ENCODE results near the gene RICTOR. TPM values are rescaled to one million over a fixed set of nuclear protein-coding genes. Genes with fewer than 3 reads are reported as not detected.

Gene RICTOR
- total and polyA plus RNA-seq, 4 donors, result 4.9 to 102 (median 19.7) TPM

- 74 to 79% methylated on average over 2 of the region's 2 CpGs for WGBS, 2 donors
- Histone ChIP-seq H3K27me3 (ENCODE audit: control insufficient read depth in 3 of 3, insufficient read depth in 3 of 3, low read length in 2 of 3) (no peaks in the 10 kb centered on the region), H3K36me3 (ENCODE audit: control insufficient read depth in 4 of 4, insufficient read depth in 4 of 4, low read length in 4 of 4) (peaks cover 0 to 3% (median 0%) of the 10 kb centered on the region in 4 donors), H3K9ac (ENCODE audit: insufficient read depth in 1 of 2, low read length in 2 of 2) (no peak overlapping the region), H3K4me1 (ENCODE audit: control insufficient read depth in 5 of 5, insufficient read depth in 5 of 5, low read length in 5 of 5) (peaks cover 0 to 19% (median 5%) of the 10 kb centered on the region in 5 donors), H3K4me3 (no peak overlapping the region), H3K27ac (ENCODE audit: low read depth in 1 of 2, low read length in 1 of 2) (no peak overlapping the region), H3K9me3 (ENCODE audit: control insufficient read depth in 4 of 4, insufficient read depth in 3 of 4, low read length in 3 of 4) (no peaks in the 10 kb centered on the region)
- no peak for ATAC-seq (ENCODE audit: insufficient read depth, low FRiP score)
- no peak for TF ChIP-seq CTCF (IDR thresholded peaks at IDR 0.05; ENCODE audit: control extremely low read depth, extremely low read depth)
- no peak for DNase-seq
Observed at GRCh38 chr5:39059064-39059463, 15.1 kb downstream of the RICTOR start.

- TF ChIP-seq CTCF (IDR thresholded peaks at IDR 0.05; ENCODE audit: control extremely low read depth, extremely low read depth), result no peak
Observed at GRCh38 chr5:39058178-39058921, 15.8 kb downstream of the RICTOR start.

GRCh38 chr5:39057734-39058133, 16.5 kb downstream of the RICTOR start:
- Histone ChIP-seq H3K9ac (ENCODE audit: insufficient read depth in 1 of 2, low read length in 2 of 2) (no peak overlapping the region), H3K4me1 (ENCODE audit: control insufficient read depth in 5 of 5, insufficient read depth in 5 of 5, low read length in 5 of 5) (peaks cover 0 to 21% (median 5%) of the 10 kb centered on the region in 5 donors), H3K9me3 (ENCODE audit: control insufficient read depth in 4 of 4, insufficient read depth in 3 of 4, low read length in 3 of 4) (no peaks in the 10 kb centered on the region), H3K36me3 (ENCODE audit: control insufficient read depth in 4 of 4, insufficient read depth in 4 of 4, low read length in 4 of 4) (peaks cover 0 to 3% (median 0%) of the 10 kb centered on the region in 4 donors), H3K27me3 (ENCODE audit: control insufficient read depth in 3 of 3, insufficient read depth in 3 of 3, low read length in 2 of 3) (no peaks in the 10 kb centered on the region), H3K4me3 (no peak overlapping the region), H3K27ac (ENCODE audit: low read depth in 1 of 2, low read length in 1 of 2) (no peak overlapping the region)
- no peak for DNase-seq
- no peak for ATAC-seq (ENCODE audit: insufficient read depth, low FRiP score)
- WGBS, 2 donors, result 4 to 9% methylated on average over 2 of the region's 2 CpGs
- TF ChIP-seq CTCF (IDR thresholded peaks at IDR 0.05; ENCODE audit: control extremely low read depth, extremely low read depth), result no peak

More at GRCh38 chr5:39058178-39058921, 15.8 kb downstream of the RICTOR start:
- 55 to 73% methylated on average over 2 of the region's 2 CpGs for WGBS, 2 donors
- H3K36me3 ChIP-seq (ENCODE audit: control insufficient read depth in 4 of 4, insufficient read depth in 4 of 4, low read length in 4 of 4), result peaks cover 0 to 3% (median 0%) of the 10 kb centered on the region in 4 donors
- no peak overlapping the region for H3K9ac ChIP-seq (ENCODE audit: insufficient read depth in 1 of 2, low read length in 2 of 2)
- no peak overlapping the region for H3K4me3 ChIP-seq
- no peak overlapping the region for H3K27ac ChIP-seq (ENCODE audit: low read depth in 1 of 2, low read length in 1 of 2)
- H3K9me3 ChIP-seq (ENCODE audit: control insufficient read depth in 4 of 4, insufficient read depth in 3 of 4, low read length in 3 of 4), result no peaks in the 10 kb centered on the region
- no peak for DNase-seq
- ATAC-seq (ENCODE audit: insufficient read depth, low FRiP score), result no peak
- H3K27me3 ChIP-seq (ENCODE audit: control insufficient read depth in 3 of 3, insufficient read depth in 3 of 3, low read length in 2 of 3), result no peaks in the 10 kb centered on the region
- H3K4me1 ChIP-seq (ENCODE audit: control insufficient read depth in 5 of 5, insufficient read depth in 5 of 5, low read length in 5 of 5), result peaks cover 0 to 19% (median 5%) of the 10 kb centered on the region in 5 donors
